Left cardiac atrium (tissue), 4 donors: ENCODE data around the gene UBE2E2. TPM values are rescaled to one million over a fixed set of nuclear protein-coding genes. Genes with fewer than 3 reads are reported as not detected.

Experiments
- ATAC-seq, 2 donors: fragments of 200-7000 bp; cut with Tn5 transposase; one replicate each; pipeline ENCODE4 v1.9.1; 2020; ENCODE audit warnings: mild to moderate bottlenecking in 2 of 2, moderate library complexity in 2 of 2
- DNase-seq: peaks from one replicate; pipeline ENCODE4 v3.0.0-alpha.2; 2020
- intact Hi-C, 2 donors: fragments of 100-400 bp; cut with DNase I; formaldehyde crosslinking; loops; one replicate each; pipeline versions ENCODE4 v1.14.1 to v1.15.1; 2022 to 2023
- total RNA-seq, 2 donors: library from RNA; stranded (reverse); fragmentation: NEBNext Ultra II Directional; extraction: Animal tissue kit (Norgen Biotek cat#: 25700); gene quantifications; one replicate each; pipeline ENCODE4 v1.2.1, GENCODE V29; 2021
- donor health status: DM: no; HTN: yes; CAD: no.
- donor health status: DM: no; HTN: yes; CAD: no; lungs with severe emphysema.
- donor health status: DM: yes; HTN: yes; CAD: no.
- donor health status: Dilated cardiomyopathy.

Gene UBE2E2
- total RNA-seq, 2 donors from 2014 or later, result 45.6 to 54.0 TPM

DNA sequence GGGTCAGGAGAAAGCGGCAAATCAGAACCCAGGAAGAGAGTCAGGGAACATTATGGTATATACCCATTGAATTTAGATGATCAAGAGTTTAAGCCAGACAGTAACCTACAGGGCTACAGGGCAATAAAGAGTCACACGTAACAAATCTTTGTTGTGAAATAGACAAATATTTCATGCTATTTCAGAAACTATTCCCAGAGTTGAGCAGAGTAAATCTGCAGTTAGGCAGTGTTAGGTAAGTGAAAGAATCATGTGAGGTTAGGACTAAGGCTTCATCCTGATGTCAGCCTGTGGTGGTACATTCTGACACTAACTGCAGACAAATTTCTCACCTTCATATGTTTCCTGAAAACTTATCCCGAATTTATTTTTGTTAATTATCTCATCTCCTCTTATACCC, 153.0 kb downstream of the UBE2E2 start:
- DNase-seq, result no peak
- peak in 1 of 2 donors; percentile 61 for ATAC-seq
- intact Hi-C loops, result no loop called here

DNA sequence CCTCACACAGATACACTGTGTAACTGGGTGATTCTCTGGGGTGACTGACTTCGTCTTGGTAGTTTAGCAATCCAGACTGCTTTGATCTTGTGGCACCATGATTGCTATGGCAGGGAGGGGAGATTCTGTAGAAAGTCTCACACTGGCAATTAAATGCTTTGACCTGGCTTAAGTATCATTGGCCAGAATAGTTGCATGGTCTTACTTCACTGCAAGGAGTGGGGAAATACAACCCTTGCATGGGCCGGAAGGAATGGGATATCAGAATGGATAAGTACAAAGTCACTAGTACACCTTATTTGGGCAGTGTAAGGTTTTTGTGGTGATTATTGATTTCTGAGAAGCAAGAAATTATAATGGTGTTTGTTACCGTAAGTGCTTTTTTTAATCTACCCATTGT, 153.8 kb downstream of the UBE2E2 start:
- peak in 1 of 2 donors; percentile 38 for ATAC-seq
- intact Hi-C loops, result no loop called here

GRCh38 chr3:23359116-23359515, 156.0 kb downstream of the UBE2E2 start:
- intact Hi-C loops, result no loop called here
- DNase-seq (no peak), ATAC-seq (no peak)

More for the DNA sequence above, 153.8 kb downstream of the UBE2E2 start:
- DNase-seq, result no peak

GRCh38 chr3:23365066-23365465, 161.9 kb downstream of the UBE2E2 start:
- intact Hi-C loops, result no loop called here
- no peak for DNase-seq
- ATAC-seq, result no peak

- ATAC-seq, result no peak
- intact Hi-C loops, result no loop called here
These were observed 165.6 kb downstream of the UBE2E2 start for GRCh38 chr3:23368731-23369130.

DNA sequence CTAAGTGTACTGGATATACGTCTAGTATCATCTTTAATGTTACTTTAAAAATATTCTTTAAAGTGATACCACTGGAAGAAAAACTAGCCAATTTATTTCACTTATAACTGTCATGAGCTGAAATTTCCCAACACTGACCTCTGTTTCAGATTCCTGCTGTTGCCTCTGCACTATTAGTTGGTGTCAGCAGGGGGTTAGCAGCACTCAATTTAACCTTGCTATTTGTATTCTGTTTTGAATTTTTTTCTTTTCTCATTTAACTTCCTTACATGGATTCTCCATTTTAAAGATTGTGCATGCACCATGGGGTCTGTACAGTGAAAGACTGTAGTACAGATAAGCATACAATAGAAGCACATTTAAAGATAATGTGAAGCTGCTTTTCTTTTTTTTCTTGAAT, 169.2 kb downstream of the UBE2E2 start:
- ATAC-seq (peak in 1 of 2 donors; percentile 67), DNase-seq (no peak)
- intact Hi-C loops, result no loop called here

More at GRCh38 chr3:23368731-23369130, 165.6 kb downstream of the UBE2E2 start:
- no peak for DNase-seq

DNA sequence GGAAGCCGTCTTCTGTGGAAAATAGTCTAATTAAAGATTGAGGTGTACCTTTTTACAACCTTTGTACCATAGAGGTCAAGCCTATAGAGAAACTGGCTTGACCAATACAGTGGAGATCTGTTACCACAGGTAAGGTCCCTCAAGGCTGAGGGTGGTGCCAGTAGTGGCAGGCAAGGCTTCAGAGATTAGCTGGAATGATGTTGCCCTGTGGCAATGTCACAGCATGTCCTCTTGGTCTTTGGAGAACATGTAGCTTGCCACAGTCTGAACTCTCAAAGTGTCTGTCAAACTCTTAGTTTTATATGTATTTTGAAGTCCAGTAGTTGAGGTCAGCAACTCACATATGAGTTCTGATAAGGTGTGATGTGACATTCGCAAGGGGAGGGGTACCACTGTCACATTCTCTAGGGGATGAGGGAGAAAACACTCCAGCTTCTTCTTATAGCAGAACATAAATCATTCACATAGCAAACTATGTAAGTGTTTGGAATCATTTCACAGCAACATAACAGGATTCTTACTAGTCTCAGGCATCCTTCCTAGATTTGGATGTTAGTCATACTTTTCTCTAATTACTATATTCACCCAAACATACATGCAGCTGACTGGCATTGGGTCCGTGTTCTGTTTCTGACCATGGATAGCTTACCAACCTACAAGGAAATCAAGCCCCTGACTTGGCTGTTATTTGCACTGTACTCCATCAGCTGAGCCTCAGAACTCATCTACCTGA, 173.6 kb downstream of the UBE2E2 start:
- DNase-seq (no peak), ATAC-seq (no peak)
- intact Hi-C loops, result no loop called here

GRCh38 chr3:23377928-23378672, 175.0 kb downstream of the UBE2E2 start:
- ATAC-seq (no peak), DNase-seq (no peak)
- intact Hi-C loops, result no loop called here

- ATAC-seq, result no peak
- intact Hi-C loops, result no loop called here
These were observed 180.7 kb downstream of the UBE2E2 start for GRCh38 chr3:23383875-23384274.

GRCh38 chr3:23385327-23385726, 182.2 kb downstream of the UBE2E2 start:
- no peak for DNase-seq
- no peak for ATAC-seq
- intact Hi-C loops, result no loop called here

More at GRCh38 chr3:23383875-23384274, 180.7 kb downstream of the UBE2E2 start:
- DNase-seq, result no peak

GRCh38 chr3:23387286-23387918, 184.3 kb downstream of the UBE2E2 start:
- intact Hi-C loops, result no loop called here
- no peak for DNase-seq
- ATAC-seq, result no peak

DNA sequence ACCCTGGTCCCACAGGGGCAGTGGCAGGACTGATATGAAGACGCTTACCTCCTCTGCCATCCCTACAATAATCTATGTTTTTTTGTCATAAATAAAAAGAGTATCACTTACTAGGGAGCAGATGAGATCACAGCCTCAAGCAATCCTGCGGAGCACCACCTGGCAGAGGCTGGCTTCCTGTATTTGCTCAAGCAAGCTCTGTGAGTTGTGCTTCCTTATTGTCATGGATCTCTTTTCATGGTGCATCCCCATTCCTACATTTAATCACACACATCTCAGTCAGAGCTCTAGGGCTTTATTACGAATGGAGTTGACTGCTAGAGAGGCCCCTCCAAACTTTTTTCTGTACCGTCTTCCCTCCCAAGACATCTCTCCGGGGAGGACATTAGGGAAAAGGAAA, 186.0 kb downstream of the UBE2E2 start:
- ATAC-seq (no peak), DNase-seq (no peak)
- intact Hi-C loops, result no loop called here

GRCh38 chr3:23389686-23390085, 186.6 kb downstream of the UBE2E2 start:
- no peak for DNase-seq
- no peak for ATAC-seq
- intact Hi-C loops, result no loop called here

DNA sequence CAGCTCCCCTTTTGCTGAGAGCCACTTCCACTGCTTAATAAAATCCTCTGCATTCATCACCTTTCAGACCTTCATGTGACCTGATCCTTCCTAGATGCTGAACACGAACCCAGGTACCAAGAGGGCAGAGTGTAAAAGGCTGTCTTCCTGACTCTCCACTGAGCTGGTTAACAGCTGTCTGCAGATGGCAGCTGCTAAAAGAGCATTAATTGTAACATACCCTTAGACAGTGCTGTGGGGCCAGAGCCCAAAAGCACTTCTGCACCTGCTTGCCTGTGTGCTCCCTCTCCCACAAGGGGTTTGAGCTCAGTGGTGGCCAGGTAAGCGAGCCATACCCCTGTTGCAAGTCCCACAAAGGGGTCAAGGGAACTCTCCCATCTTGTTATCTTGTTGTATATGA, 187.3 kb downstream of the UBE2E2 start:
- DNase-seq (no peak), ATAC-seq (no peak)
- intact Hi-C loops, result no loop called here

DNA sequence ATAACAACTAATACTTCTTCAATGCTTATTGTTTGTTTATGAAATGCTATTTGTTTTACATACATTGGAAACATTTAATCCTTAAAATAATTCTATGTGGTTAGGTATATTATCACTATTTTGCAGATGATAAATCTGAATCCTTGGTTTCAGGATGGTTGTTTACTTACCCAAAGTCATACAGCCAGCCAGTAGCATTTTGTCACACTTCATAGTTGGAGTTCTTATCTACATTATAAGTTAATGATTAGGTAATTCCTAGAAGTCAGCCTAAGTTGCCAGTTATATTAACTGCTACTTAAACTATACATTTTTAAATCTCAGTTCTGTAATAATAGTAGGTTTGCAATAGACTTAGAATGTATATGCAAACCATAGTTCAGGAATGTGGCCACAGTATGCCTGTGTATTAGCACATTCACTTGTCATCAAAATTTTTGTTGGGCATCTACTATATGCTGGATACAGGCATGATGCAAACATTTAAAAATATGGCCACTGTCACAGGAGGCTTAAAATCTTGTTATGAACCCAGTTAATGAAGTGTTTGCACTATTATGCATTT, 187.9 kb downstream of the UBE2E2 start:
- ATAC-seq, result no peak
- intact Hi-C loops, result no loop called here
- DNase-seq, result no peak

GRCh38 chr3:23395115-23395514, 192.0 kb downstream of the UBE2E2 start:
- intact Hi-C loops, result no loop called here
- no peak for DNase-seq
- no peak for ATAC-seq

DNA sequence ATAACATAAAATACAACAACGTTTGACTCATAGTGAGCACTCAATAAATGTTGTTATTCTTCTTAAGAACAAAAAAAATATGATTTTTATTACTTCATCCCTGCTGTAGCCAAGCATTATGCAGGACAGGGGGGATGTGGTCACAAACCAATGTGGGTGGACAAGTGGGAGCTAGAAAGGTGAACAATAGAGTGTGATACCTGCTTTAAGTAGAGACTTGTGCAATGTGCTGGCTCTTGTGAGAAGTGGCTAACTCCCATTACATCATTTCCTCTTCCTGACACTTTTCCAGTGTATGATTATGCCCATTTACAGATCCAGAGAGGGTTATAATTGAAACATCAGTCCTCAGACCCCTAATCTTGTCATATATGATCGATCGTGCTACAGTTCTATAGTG, 193.6 kb downstream of the UBE2E2 start:
- DNase-seq (no peak), ATAC-seq (no peak)
- intact Hi-C loops, result no loop called here

DNA sequence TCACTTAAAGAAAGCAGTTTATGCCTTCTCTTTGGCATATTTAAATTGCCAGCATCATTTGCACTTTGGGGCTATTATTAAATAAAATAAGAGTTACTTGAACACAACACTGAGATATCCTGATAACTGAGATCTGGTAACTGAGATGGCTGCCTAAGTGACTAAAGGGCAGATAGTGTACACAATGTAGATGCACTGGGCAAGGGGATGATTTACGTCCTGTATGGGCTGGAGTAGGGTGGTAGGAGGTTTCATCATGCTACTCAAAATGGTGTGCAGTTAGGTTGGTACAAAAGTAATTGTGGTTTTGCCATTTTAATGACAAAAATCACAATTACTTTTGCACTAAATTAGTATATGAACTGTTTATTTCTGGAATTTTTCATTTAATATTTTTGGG, 196.1 kb downstream of the UBE2E2 start:
- intact Hi-C loops, result no loop called here
- DNase-seq (no peak), ATAC-seq (no peak)

GRCh38 chr3:23402728-23403492, 199.8 kb downstream of the UBE2E2 start:
- no peak for DNase-seq
- intact Hi-C loops, result no loop called here
- ATAC-seq, result no peak
